ENCODE measurements around the gene MSANTD7. TPM values are rescaled to one million over a fixed set of nuclear protein-coding genes. Genes with fewer than 3 reads are reported as not detected.
A peak's percentile ranks its signal among the peaks of the same experiment; 100 is the strongest.

MSANTD7 gene
- total and polyA plus RNA-seq, 2 of the 13 experiments (the other 11 are each of a cell fraction or from before 2014, with no cell fraction given), result 3.7 to 16.7 TPM

DNA sequence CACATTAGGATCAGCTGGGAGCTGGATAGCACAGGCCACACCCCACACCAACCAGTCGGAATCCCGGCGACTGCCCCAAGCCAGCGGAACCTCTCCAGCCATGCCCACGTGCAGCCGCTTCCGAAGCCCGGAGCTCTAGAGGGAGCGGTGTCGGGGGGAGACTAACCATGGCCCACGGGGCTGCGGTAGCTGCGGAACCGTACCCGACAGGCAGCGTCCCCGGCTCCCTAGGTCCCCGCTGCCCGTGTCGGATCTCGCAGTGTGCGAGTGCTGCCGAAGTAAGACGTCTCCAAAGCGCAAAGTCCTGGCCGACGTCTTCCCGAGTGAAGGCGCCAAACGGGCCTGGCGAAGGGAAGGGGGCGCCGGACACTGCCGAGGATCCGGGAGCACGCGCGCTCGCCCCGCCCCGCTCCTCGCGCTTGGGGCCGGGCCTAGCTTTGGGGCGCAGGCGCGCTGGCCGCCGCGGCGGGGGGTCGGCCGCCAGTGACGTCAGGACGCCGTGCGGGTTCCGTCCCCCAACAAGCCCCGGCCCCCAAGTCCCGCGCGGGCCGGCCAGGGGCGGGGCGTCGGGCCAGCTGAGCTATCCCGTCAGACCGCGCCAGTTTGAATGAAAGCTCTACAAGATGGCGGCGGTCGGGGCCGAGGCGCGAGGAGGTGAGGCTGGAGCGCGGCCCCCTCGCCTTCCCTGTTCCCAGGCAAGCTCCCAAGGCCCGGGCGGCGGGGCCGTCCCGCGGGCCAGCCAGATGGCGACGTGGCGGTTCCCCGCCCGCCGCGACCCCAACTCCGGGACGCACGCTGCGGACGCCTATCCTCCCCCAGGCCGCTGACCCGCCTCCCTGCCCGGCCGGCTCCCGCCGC lies 40.4 kb downstream of the MSANTD7 start, which contains the start of gene SUV39H2 (continued):
- TF ChIP-seq ZNF615 (CRISPR knock-in tag; IDR thresholded peaks at IDR 0.05; ENCODE audit: borderline replicate concordance), result no peak
- TF ChIP-seq TAF15 (IDR thresholded peaks at IDR 0.05; ENCODE audit: low read depth, low read length, poor library complexity, severe bottlenecking), result peak; percentile 23
- TF ChIP-seq ATF3 (CRISPR knock-in tag; IDR thresholded peaks at IDR 0.05), result 0 out of 2 replicates have a peak, but pooled peaks have one; percentile 11
- no peak for TF ChIP-seq ZNF720 (CRISPR knock-in tag; IDR thresholded peaks at IDR 0.05)
- TF ChIP-seq HES4 (CRISPR knock-in tag; IDR thresholded peaks at IDR 0.05; ENCODE audit: borderline replicate concordance), result 0 out of 2 replicates have a peak, but pooled peaks have one; percentile 27
- peak; percentile 61 for TF ChIP-seq MED8 (CRISPR knock-in tag; IDR thresholded peaks at IDR 0.05; ENCODE audit: insufficient replicate concordance)
- TF ChIP-seq CENPX (CRISPR knock-in tag; IDR thresholded peaks at IDR 0.05), result no peak
- peak; percentile 76; the same call in 1 of the 2 replicates for TF ChIP-seq KDM4B (CRISPR knock-in tag; IDR thresholded peaks at IDR 0.05)
- TF ChIP-seq, protein P1, sequence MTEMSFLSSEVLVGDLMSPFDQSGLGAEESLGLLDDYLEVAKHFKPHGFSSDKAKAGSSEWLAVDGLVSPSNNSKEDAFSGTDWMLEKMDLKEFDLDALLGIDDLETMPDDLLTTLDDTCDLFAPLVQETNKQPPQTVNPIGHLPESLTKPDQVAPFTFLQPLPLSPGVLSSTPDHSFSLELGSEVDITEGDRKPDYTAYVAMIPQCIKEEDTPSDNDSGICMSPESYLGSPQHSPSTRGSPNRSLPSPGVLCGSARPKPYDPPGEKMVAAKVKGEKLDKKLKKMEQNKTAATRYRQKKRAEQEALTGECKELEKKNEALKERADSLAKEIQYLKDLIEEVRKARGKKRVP (CRISPR knock-in tag; IDR thresholded peaks at IDR 0.05), result no peak
- peak; percentile 96 for TF ChIP-seq MYC (CRISPR knock-in tag; IDR thresholded peaks at IDR 0.05; ENCODE audit: borderline replicate concordance)
- TF ChIP-seq ZNF619 (CRISPR knock-in tag; IDR thresholded peaks at IDR 0.05), result no peak
- peak; percentile 81 for TF ChIP-seq UBTF (CRISPR knock-in tag; IDR thresholded peaks at IDR 0.05)
- TF ChIP-seq PCBP2 (optimal IDR thresholded peaks at IDR 0.05; ENCODE audit: low read depth, low read length, poor library complexity, severe bottlenecking), result no peak
- TF ChIP-seq, protein P2, sequence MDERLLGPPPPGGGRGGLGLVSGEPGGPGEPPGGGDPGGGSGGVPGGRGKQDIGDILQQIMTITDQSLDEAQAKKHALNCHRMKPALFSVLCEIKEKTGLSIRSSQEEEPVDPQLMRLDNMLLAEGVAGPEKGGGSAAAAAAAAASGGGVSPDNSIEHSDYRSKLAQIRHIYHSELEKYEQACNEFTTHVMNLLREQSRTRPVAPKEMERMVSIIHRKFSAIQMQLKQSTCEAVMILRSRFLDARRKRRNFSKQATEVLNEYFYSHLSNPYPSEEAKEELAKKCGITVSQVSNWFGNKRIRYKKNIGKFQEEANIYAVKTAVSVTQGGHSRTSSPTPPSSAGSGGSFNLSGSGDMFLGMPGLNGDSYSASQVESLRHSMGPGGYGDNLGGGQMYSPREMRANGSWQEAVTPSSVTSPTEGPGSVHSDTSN (CRISPR knock-in tag; IDR thresholded peaks at IDR 0.05), result no peak
- peak; percentile 64; the same call in 1 of the 2 replicates for TF ChIP-seq ZNF792 (CRISPR knock-in tag; IDR thresholded peaks at IDR 0.05)
- TF ChIP-seq, protein P3, sequence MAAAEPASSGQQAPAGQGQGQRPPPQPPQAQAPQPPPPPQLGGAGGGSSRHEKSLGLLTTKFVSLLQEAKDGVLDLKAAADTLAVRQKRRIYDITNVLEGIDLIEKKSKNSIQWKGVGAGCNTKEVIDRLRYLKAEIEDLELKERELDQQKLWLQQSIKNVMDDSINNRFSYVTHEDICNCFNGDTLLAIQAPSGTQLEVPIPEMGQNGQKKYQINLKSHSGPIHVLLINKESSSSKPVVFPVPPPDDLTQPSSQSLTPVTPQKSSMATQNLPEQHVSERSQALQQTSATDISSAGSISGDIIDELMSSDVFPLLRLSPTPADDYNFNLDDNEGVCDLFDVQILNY (CRISPR knock-in tag; conservative IDR thresholded peaks at IDR 0.05), result peak; percentile 94
- no peak; the same call in 1 of the 2 replicates for TF ChIP-seq ZNF740 (CRISPR knock-in tag; IDR thresholded peaks at IDR 0.05)
- TF ChIP-seq, protein P4, sequence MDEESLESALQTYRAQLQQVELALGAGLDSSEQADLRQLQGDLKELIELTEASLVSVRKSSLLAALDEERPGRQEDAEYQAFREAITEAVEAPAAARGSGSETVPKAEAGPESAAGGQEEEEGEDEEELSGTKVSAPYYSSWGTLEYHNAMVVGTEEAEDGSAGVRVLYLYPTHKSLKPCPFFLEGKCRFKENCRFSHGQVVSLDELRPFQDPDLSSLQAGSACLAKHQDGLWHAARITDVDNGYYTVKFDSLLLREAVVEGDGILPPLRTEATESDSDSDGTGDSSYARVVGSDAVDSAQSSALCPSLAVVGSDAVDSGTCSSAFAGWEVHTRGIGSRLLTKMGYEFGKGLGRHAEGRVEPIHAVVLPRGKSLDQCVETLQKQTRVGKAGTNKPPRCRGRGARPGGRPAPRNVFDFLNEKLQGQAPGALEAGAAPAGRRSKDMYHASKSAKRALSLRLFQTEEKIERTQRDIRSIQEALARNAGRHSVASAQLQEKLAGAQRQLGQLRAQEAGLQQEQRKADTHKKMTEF (CRISPR knock-in tag; IDR thresholded peaks at IDR 0.05), result peak; percentile 67; the same call in 1 of the 2 replicates
- TF ChIP-seq KLF9 (CRISPR knock-in tag; IDR thresholded peaks at IDR 0.05; ENCODE audit: low read depth), result no peak
- no peak for TF ChIP-seq ZNF616 (CRISPR knock-in tag; IDR thresholded peaks at IDR 0.05; ENCODE audit: low read depth)
- no peak for TF ChIP-seq NR3C1 (CRISPR knock-in tag; IDR thresholded peaks at IDR 0.05)
- 0 out of 2 replicates have a peak, but pooled peaks have one; percentile 65 for TF ChIP-seq RFXANK (CRISPR knock-in tag; IDR thresholded peaks at IDR 0.05)
